ENCODE data around the gene PPP1R18.
"Not testable (repeated sequence)": the region's sequence is repeated elsewhere in the genome, so short reads cannot be mapped to it uniquely, and the experiment has no call there.

GRCh38 chr6:30666300-30666699 lies 20.1 kb downstream of the PPP1R18 start:
- TF ChIP-seq EZH2 (IDR thresholded peaks at IDR 0.05; ENCODE audit: insufficient read depth, poor library complexity, severe bottlenecking); EZH2phosphoT487 (IDR thresholded peaks at IDR 0.05; ENCODE audit: insufficient read depth, low read depth): not testable (repeated sequence)

Data from GM23248 (cell line).